ENCODE measurements around the gene PCF11.
A peak's percentile ranks its signal among the peaks of the same experiment; 100 is the strongest.

Gene PCF11

DNA sequence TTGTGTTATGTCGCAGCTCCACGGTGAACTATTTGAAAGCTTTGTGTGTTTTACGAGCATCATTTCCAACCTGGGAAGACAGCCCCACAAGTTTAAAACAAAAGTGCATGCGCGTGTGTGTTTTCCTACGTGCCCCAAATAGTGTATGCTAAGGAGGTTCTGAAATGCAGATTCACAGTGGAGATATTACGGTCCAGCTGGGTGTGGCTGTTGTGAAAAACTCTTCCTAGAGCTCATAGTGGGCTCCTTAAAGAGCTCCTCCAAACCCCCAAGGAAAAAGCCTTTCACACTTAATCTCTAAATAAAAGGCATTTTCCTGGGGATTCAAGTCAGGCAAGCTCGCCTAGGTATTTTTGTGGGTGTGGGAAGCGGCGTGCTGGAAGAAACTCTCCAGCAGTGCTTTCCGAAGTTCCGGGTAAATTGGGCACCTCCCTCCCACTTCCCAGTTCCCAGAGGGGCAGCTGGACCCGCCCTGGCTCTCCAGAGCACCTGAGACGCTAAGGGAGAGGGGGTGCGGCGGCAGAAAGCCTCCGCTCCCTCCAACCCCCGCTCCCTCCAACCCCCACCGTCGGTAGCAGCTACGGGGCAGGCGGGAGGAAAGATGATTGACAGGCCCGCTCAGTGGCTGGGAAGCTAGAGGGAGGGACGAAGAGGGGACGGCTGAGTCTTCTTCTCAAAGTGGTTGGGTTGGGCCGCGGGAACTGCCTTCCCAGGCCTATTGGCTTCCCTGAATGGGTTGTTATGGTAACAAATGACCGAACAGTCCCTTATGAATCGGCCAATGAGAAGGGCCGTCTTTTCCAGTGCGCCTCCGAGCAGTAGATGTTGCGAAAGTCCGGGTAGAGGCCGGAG, 561 bp upstream of the PCF11 start:
- peak in 1 of 2 donors; percentile 90 for DNase-seq (ENCODE audit: low read depth in 2 of 2)

DNA sequence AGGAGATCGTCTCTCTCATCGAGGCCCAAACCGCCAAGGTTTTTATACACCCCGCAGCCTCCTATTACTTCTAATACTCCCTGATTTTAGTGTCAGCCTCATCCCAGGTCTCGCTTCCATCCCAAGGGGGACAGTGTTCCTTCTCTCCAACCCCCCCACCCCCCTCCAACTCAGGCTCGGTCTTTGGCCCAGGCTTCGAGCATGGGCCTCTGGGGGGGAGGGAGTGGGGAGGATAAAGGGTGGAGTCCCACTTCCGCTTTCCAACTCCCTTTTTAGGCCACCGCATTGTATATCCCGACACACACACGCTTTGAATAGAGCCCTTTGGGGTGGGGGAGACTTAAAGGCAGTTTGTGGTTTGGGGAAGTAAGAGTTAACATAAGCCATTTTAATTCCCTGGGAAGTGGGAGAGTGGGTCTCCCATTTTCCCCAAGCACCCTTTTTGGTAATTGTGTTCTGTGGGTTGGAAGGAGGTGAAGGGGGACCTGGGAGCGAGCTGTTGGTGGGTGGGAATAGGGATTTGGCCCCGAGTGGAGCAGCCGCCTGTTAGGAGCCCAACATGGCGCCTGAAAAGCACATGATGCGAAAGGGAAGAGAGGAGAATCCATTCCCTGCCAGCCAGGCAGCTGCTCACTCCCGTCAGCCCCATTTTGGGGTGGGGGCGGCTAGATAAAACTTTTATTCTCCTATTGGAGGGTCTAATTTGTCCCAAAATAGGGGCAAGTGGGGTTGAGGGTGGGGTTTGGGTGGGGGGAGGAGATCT, 844 bp downstream of the PCF11 start:
- DNase-seq (ENCODE audit: low read depth in 2 of 2) = peak in 1 of 2 donors; percentile 20

DNA sequence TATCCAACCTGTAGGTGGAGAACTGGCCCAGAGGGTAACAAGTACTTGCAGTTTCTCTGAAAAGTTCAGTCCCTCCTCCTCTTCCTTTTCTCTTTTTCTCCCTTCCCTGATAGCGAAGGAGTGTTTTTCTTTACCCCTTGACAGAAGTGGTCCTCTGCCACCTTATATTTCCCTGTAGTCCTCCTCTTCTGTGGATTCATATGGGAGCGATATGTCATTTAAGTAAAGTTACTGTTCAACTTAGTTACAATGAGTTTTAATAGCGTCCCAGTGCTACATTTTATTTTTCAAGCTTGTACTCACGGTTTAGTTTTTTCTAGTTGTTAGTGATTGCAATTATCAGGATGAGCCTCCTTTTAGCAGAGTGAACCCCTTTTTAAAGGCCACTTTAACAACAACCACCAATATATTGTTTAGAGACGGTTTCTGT, 1.4 kb downstream of the PCF11 start:
- DNase-seq (ENCODE audit: low read depth in 2 of 2) = no peak

DNA sequence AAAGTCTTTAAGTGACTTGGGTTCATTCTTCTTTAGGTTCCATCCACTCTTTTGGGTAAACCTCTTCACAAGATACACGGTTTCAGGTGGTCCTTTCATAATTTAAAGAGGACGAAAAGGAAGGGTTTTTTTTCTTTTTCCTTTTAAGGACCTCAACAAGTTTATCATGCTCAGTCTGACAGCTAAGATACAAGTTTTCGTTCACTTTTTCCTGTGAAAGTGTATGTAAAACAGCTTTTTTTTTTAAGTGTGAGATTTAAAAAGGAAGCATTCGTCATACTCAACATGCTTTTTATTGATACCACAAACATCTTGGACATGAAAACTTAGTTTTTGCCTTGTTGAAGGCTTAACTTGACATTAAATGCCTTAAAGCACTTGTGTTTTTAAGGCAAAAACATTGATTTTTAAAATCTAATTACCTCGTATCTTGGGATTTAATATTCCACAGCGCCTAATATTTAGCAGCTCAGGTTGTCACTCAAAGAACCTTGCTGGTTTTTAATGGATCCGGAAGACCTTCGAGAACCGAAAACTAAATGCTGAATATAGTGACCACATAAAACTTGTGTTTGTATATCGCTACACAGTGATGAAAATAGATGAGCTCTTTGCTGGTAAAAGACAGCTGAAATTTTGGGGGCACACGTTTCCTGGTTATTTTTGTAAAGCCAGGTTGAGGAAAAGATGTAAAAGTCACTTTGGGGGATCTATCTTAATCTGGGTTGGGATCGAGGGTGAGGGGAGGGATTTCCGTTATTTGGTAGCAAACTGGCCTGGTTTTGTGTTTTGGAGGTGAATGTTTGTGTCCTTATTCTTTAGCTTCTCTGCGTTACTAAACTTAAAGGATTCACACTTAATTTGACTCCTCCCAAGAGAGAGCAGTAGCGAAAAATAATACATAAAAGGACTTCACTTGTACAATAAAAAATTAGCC, 2.3 kb downstream of the PCF11 start:
- no peak for DNase-seq (ENCODE audit: low read depth in 2 of 2)

DNA sequence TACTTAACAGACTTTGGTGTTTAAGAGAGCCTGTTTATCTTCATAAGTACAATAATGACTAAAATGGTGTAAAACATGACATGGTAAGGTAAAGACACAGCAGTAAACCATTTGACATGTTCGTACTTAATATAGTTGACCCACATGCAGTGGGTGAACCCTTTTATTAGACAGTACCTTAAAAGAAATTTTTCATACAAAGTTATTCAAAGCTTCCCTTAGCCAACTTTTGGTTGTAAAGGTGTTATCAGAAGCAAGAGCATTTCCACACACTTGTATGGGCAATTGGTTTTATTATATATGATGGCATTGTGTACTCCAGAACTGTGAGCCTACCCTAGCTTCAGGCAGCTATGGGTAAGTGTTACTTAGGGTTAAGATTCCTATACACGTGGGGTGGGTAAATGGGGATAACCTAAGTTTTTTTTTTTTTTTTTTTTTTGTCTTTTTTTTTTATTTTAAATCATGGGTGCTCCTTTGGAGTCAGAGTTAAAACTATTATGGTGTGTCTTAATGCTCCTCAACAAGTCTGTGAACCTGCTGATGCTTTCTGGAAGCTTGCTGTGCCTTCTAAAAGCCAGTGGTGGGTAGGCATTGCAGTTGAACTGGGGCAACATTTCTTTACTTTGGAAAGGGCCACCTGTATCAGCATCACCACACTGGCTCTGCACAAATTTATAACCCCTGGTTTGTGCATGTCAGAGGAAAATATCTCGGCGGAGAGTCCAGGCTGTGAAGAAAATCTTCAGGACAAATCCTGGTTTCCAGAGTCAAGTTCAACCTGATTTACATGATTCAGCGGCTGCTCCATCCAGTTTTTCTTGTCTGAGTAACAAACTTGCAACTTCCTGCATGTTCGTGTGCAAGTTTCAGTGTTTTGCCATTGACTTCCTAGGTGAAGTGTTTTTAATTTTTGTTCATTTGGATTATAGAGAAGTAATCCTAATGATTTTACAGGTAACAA, 3.3 kb downstream of the PCF11 start:
- DNase-seq (ENCODE audit: low read depth in 2 of 2) = no peak

DNA sequence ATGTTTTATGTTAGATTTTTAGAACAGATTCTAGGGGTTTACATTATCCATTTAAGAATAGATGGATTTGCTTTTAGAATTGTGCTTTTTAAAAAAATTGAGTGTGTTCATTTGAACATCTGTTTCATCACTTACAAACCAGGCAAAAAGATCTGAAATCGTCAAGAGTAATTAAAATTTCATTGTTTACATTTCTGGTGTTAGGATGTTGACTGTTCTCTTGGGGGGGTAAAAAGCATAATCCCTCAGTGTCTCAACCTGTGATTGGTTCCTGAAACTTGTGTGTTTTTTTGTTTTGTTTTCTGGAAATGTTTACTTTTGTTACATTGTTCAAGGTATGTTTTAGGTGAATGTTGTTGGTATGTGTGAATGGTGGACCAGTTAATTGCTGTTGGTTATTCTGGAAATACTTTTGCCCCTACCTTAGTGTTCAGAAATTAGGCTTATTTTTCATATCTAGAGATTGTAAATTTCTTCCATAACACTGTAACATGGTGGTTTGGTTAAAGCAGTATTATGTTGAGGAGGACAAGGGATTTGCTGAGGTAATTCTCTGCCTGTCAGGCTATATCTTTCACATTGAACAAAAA, 4.8 kb downstream of the PCF11 start:
- no peak for DNase-seq (ENCODE audit: low read depth in 2 of 2)

DNA sequence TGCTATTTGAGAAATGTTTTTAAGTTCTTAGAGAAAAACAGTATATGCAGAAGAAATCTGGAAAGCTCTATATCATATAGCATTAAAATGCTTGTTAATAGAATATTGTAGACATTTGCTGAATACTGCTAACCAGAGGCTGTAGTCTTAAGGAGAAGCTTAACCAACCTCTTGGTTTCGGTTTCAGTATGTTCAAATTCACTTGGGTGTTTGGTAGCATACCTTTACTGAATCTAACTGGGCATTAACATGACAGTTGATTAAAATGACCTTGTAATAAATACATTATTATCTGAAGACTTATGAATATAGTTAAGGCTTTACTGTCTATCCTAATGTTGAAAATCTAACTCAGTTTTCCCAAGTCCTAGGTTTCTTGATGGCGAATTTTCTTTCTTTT, 5.4 kb downstream of the PCF11 start:
- DNase-seq (ENCODE audit: low read depth in 2 of 2) = no peak

DNA sequence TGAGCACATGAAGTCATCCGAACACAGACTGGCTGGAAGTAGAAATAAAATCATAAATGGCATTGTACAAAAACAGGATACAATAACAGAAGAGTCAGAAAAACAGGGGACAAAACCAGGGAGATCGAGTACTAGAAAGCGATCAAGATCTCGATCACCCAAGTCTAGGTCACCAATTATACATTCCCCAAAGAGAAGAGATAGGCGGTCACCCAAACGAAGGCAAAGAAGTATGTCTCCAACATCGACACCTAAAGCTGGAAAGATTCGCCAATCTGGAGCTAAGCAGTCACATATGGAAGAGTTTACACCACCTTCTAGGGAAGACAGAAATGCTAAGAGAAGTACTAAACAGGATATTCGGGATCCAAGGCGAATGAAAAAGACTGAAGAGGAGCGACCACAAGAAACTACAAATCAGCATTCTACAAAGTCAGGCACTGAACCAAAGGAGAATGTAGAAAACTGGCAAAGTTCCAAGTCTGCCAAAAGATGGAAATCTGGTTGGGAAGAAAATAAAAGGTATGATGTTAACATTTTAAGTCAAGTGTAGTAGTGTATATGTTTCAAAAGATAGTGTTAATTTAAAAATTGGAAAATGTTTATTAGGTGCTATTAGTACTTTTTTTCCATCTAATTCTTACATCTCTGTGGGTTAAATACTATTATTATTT, 9.4 kb downstream of the PCF11 start:
- no peak for DNase-seq (ENCODE audit: low read depth in 2 of 2)

DNA sequence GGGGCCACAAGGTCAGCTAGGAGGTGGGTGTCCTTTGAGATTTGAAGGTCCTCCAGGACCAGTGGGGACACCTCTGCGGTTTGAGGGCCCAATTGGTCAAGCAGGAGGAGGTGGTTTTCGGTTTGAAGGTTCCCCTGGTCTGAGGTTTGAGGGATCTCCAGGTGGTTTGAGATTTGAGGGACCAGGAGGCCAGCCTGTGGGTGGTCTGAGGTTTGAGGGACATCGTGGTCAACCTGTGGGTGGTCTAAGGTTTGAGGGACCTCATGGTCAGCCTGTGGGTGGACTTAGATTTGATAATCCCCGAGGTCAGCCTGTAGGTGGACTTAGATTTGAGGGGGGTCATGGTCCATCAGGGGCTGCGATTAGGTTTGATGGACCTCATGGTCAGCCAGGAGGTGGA, 11.8 kb downstream of the PCF11 start:
- no peak for DNase-seq (ENCODE audit: low read depth in 2 of 2)

DNA sequence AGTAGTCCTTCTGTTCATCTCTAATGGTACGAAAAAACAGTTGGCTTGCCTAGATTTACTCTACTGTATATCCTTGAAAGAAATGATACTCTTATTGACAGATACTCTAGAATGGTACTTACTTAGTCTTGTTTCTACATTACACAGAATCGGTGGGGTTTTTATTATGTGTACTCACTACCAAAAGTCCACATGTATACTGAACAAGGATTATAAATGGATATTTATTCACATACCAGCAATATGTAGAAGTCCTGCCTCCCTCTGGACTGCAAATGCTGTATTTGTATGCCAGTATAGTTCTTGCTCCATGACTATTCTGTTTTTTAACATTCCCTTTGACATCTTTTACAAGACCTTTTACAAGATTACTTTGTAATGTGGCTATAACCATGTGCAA, 13.9 kb downstream of the PCF11 start:
- no peak for DNase-seq (ENCODE audit: low read depth in 2 of 2)

DNA sequence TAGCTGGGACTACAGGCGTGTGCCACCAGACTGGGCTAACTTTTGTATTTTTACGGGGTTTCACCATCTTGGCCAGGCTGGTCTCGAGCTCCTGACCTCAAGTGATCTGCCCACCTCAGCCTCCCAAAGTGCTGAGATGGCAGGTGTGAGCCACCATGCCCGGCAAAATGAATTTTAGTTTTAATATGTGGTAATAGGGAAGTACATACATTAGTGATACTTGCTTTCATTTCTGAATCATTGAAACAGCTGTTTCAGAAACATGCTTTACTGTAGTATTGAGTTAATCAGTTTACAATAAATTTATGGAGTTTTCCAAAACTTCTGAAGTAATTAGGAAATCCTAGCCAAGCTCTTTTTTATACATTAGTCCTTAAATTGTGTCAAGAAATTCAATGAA, 15.6 kb downstream of the PCF11 start:
- DNase-seq (ENCODE audit: low read depth in 2 of 2) = no peak

DNA sequence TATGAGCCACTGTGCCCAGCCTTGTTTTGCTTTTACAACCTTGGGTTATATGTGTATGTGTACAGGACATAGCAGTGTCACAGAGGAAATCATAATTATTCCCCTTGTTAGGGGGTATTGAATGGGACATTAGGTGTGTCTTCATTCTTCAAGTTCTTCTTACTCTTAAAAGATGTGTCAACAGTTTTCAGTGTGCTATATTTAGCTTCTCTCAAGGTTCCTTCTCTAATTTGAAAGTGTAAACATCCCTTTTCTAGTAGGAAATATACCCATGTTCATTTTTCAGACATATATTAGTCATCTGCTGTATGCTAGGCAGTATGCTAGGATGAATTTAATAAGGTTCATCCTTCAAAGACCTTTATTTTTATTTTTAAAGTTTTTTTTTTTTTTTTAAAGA, 17.1 kb downstream of the PCF11 start:
- DNase-seq (ENCODE audit: low read depth in 2 of 2) = no peak

DNA sequence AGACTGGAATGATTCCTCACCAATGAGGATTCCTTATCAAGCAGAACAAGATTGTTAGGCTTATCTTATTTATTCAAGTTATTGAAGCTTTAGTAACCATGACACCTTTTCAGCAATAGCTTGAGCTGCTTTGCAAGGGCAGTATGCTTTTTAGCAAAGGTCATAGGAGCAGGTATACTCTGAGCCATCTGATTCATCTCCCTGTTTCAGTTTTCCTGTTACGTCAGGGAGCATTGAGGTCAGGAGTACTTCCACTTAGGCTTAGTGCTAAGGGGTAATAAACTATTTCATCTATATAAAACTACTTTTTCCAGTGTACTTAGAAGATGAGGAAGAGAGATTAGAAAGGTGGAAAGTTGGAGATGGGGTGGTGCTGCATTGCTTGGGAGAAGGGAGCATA, 18.9 kb downstream of the PCF11 start:
- DNase-seq (ENCODE audit: low read depth in 2 of 2) = no peak

DNA sequence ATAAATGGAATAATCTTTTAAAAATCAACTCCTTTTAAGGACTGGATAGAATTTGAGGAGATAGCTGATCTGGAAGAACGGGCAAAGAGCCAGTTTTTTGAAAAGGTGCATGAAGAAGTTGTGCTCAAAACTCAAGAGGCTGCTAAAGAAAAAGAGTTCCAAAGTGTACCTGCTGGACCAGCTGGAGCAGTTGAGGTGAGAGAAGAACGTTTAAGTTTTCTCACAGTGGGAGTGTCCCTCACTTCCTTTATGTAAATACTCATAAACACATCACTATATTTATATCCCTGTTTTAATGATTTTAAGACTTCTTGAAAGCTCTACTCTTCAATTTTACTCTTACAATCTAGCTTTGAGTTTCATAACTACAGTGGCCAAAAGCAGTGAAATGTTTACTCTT, 24.9 kb downstream of the PCF11 start:
- no peak for DNase-seq (ENCODE audit: low read depth in 2 of 2)

DNA sequence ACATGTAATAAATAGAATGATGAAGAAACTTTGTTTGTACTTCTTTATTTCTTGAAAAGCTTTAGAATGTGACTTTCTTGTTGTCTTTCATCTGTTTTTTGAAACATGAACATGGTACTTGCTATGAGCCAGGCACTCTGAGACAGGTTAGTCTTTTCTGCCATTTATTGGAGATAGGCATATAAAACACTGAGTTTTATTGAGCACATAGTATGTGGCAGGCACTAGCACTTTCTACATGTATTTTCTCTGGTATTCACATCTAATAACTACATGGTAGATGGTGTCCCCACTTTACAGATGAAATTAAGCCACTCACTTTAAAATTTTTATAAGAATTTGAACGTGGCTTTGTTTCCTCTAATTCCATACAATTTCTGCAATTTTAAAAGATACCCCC, 28.8 kb downstream of the PCF11 start:
- no peak for DNase-seq (ENCODE audit: low read depth in 2 of 2)

DNA sequence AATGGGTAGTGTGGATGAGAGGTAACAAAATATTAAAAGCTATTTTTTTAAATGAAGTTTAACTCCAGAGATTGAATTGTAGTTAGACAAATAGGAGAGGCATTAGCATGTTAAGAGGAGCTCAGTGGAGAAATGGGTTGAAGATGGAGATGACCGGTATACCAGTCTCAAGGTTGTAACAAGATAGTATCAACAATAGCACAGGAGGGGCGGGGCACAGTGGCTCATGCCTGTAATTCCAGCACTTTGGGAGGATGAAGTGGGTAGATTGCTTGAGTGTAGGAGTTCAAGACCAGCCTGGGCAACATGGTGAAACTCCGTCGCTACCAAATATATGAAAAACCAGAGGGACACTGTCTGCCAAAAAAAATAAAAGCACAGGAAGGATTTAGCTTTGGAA, 30.5 kb downstream of the PCF11 start:
- no peak for DNase-seq (ENCODE audit: low read depth in 2 of 2)

DNA sequence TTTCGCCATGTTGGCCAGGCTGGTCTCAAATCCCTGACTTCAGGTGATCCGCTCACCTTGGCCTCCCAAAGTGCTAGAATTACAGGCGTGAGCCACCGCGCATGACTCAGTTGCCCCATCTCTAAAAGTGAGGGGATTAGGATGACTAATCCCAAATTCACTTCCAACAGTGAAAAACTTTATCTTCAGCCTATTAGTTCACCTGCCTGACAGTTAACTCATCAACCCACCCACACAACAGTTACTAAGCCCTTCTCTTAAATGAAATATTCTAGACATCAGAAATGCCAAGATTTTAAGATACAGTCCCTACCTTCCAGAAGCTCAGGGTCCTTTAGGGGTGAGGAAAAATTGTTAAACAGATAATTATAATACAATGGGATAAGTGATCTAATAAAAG, 34.6 kb downstream of the PCF11 start:
- DNase-seq (ENCODE audit: low read depth in 2 of 2) = no peak

DNA sequence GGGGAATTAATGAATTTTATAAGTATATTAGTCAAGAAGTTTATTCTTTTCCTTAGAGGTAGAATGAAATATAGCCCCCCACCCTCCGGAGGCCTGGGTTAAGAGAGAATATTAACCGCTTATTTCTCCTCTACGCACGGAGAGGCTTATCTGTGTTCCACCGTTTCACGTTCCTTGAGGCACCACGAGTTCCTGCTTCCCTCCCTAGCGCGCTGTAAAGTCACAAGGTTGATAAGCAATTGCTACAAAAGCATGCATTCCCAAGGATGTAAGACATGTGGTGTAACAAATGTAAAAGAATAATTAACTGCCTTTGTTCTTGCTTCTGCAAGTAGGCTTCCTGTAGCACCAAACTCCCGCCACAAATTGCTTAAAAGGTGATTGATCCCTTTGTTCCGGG, 35.1 kb downstream of the PCF11 start:
- DNase-seq (ENCODE audit: low read depth in 2 of 2) = no peak

DNA sequence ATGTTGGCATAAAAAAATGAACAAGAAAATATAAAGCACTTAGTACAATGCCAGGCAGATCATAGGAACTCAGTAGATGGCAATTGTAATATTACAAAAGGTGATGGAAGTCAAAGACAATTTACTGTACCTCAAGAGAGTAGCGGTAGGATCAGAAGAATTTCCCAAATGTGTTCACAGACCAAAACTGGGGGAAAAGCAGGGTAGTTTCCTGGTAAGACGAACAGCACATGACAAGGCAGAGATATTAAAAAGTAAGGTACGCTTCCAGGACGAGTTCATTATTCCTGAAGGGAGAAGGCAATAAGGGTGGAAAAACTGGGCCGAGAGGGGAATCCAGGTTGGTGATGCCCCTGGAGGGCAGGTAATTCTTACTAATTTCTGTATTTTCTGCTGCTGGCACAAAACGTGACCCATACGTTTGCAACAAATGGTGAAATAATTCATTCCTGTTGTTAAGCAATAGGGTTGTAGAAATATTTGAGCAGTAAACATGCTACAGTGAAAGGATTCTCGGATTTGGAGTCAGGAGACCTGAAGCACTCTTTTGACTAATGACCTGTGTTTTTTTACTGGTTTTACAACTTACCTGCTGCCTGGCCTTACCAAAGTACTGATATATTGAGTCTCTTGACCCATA, 35.8 kb downstream of the PCF11 start:
- DNase-seq (ENCODE audit: low read depth in 2 of 2) = no peak

Measured in stimulated activated CD8-positive, alpha-beta memory T cell treated with anti-CD3 and anti-CD28 coated beads, Interleukin-7, amount 100 ng/mL, for 1 hour (primary cell).